Gastroesophageal sphincter (tissue), 4 donors: Measurements from ENCODE around the gene STMN1. TPM values are rescaled to one million over a fixed set of nuclear protein-coding genes. Genes with fewer than 3 reads are reported as not detected.

Source experiments
- ATAC-seq: fragments of 150-250 bp; one replicate; pipeline ENCODE4 v1.9.1; 2016; ENCODE audit warnings: mild to moderate bottlenecking, moderate library complexity
- H3K27ac ChIP-seq, 4 donors: fragments of 200-600 bp; sonication (generic) in 3 of 4; 1 replicate in 3 of 4; 2 replicates in 1 of 4; pipeline ENCODE4 v1.5.1; 2016 to 2019
- H3K27me3 ChIP-seq: fragments of 200-600 bp; sonication (generic); one replicate; pipeline ENCODE4 v1.5.1; 2019
- H3K36me3 ChIP-seq, 2 donors: fragments of 200-600 bp; sonication (generic); one replicate each; pipeline ENCODE4 v1.5.1; 2019; ENCODE audit warnings: control low read depth in 1 of 2
- H3K4me1 ChIP-seq, 3 donors: fragments of 200-600 bp; sonication (generic); 1 replicate in 2 of 3; 2 replicates in 1 of 3; pipeline ENCODE4 v1.5.1; 2016 to 2019; ENCODE audit warnings: control low read depth in 2 of 3
- H3K4me3 ChIP-seq, 2 donors: fragments of 200-600 bp; sonication (generic); one replicate each; pipeline ENCODE4 v1.5.1; 2019; ENCODE audit warnings: mild to moderate bottlenecking in 1 of 2, moderate library complexity in 1 of 2
- H3K9me3 ChIP-seq, 3 donors: fragments of 200-600 bp; sonication (generic); one replicate each; pipeline ENCODE4 v1.5.1; 2017 to 2019; ENCODE audit warnings: control low read depth in 2 of 3
- CTCF ChIP-seq, 4 experiments: fragments of 200-600 bp in 2 of 4; fragments of 450-650 bp in 2 of 4; sonication (generic) in 1 of 4; IDR thresholded peaks; one replicate each; pipeline ENCODE4 v1.5.1; 2017 to 2019; ENCODE audit warnings: antibody characterized with exemption in 4 of 4, mild to moderate bottlenecking in 2 of 4, moderate library complexity in 2 of 4
- EP300 ChIP-seq: sonication (generic); formaldehyde crosslinking; IDR thresholded peaks from one replicate; pipeline ENCODE4 v1.6.1; 2017; ENCODE audit warnings: antibody characterized with exemption, mild to moderate bottlenecking
- POLR2A ChIP-seq, 2 donors: fragments of 450-650 bp; IDR thresholded peaks; one replicate each; pipeline ENCODE4 v1.6.1; 2017; ENCODE audit warnings: antibody characterized with exemption in 2 of 2, mild to moderate bottlenecking in 2 of 2, moderate library complexity in 1 of 2
- POLR2AphosphoS5 ChIP-seq: sonication (generic); formaldehyde crosslinking; IDR thresholded peaks from one replicate; pipeline ENCODE4 v1.6.1; 2017; ENCODE audit warnings: antibody characterized with exemption
- WGBS, 2 donors: methylation state at CpG; one replicate each; pipeline ENCODE4 v1.1.5; 2018; ENCODE audit warnings: low coverage in 1 of 2; 5-methylcytosine and 5-hydroxymethylcytosine counted together
- total RNA-seq, 4 donors: library from RNA; depleted of rRNA; stranded (reverse); fragments of >200 nt; gene quantifications; one replicate each; pipeline ENCODE4 v1.1.0, GENCODE V29; 2016

STMN1 gene
- total RNA-seq, 4 donors from 2014 or later, result 12.2 to 30.0 (median 14.6) TPM

DNA sequence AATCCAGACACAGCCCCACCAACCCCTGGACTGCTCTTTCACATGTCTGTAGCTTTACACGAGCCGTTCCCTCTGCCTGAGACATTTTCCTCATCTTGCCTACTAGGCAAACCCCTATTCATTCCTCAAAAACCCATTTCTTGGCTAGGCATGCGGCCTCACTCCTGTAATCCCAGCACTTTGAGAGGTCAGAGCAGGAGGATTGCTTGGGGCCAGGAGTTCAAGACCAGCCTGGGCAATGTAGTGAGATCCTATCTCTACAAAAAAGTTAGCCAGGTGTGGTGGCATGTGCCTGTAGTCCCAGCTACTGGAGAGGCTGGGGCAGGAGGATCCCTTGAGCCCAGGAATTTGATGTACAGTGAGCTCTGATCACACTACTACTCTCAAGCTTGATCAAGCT, 41.8 kb downstream of the STMN1 start:
- ATAC-seq, result no peak
- Histone ChIP-seq H3K36me3 (peaks cover 0 to 47% of the 10 kb centered on the region in 2 donors), H3K4me3 (no peak overlapping the region), H3K27me3 (no peaks in the 10 kb centered on the region), H3K27ac (no peak overlapping the region), H3K4me1 (peaks cover 0 to 10% (median 0%) of the 10 kb centered on the region in 3 donors), H3K9me3 (no peaks in the 10 kb centered on the region)
- 65 to 75% methylated on average over 2 of the region's 3 CpGs for WGBS, 2 donors
- no peak for TF ChIP-seq POLR2AphosphoS5
- no peak for TF ChIP-seq CTCF (IDR thresholded peaks at IDR 0.05)
- no peak for TF ChIP-seq EP300
- no peak for TF ChIP-seq POLR2A (IDR thresholded peaks at IDR 0.05)

GRCh38 chr1:25863486-25864262, 42.5 kb downstream of the STMN1 start:
- Histone ChIP-seq H3K27ac (no peak overlapping the region), H3K4me3 (no peak overlapping the region), H3K27me3 (no peaks in the 10 kb centered on the region), H3K9me3 (no peaks in the 10 kb centered on the region), H3K4me1 (peaks cover 0 to 16% (median 4%) of the 10 kb centered on the region in 3 donors), H3K36me3 (peaks cover 0 to 40% of the 10 kb centered on the region in 2 donors)
- ATAC-seq, result no peak
- WGBS, 2 donors, result 74 to 90% methylated on average over 4 to 24 of the region's 25 CpGs
- TF ChIP-seq POLR2A (IDR thresholded peaks at IDR 0.05) (no peak), EP300 (no peak), CTCF (IDR thresholded peaks at IDR 0.05) (no peak), POLR2AphosphoS5 (no peak)

DNA sequence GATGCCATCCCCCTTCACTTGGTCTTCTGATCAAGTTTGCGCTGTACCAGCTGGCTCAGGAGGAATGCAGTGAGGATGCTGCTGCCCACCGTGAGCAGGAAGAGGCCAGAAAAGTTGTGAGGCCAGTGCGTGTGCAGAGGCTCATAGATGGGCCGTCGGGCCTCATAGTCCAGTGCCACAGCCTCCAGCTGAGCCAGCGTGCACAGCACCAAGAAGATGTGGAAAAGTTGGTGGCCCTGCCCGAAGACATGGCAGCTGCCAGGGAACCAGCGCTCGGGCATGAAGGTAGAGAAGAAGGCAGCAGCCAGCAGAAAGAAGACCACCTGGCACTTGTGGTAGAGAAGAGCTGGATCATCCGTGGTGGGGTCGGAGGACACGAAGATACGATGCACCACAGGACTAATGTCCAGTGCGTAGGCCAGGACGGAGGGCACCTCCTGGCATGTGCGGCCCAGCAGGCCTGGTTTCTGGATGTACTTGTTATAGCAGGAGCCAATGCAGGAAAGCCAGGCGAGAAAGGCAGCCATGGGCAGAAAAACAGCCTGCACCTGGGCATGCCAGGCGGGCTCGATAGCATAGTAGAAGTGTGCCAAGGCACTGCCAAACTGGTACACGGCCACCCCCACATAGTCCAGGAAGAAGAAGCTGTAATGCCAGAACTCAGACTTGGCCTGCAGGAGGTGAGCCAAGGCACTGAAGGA, 43.3 kb downstream of the STMN1 start:
- no peak overlapping the region for H3K27ac ChIP-seq
- H3K4me1 ChIP-seq, result peaks cover 0 to 20% (median 6%) of the 10 kb centered on the region in 3 donors
- H3K36me3 ChIP-seq, result peaks cover 0 to 32% of the 10 kb centered on the region in 2 donors
- no peak overlapping the region for H3K4me3 ChIP-seq
- TF ChIP-seq POLR2A (IDR thresholded peaks at IDR 0.05) (no peak), CTCF (IDR thresholded peaks at IDR 0.05) (no peak), POLR2AphosphoS5 (no peak), EP300 (no peak)
- ATAC-seq, result no peak
- 92 to 93% methylated on average over 4 to 11 of the region's 20 CpGs for WGBS, 2 donors
- no peaks in the 10 kb centered on the region for H3K27me3 ChIP-seq
- no peaks in the 10 kb centered on the region for H3K9me3 ChIP-seq

GRCh38 chr1:25861316-25862286, 44.6 kb downstream of the STMN1 start:
- WGBS, 2 donors, result 24 to 42% methylated on average over 3 to 4 of the region's 16 CpGs
- no peak overlapping the region for H3K27ac ChIP-seq
- H3K9me3 ChIP-seq, result no peaks in the 10 kb centered on the region
- peaks cover 0 to 20% of the 10 kb centered on the region in 2 donors for H3K36me3 ChIP-seq
- ATAC-seq, result no peak
- H3K4me1 ChIP-seq, result peaks cover 0 to 20% (median 6%) of the 10 kb centered on the region in 3 donors
- no peaks in the 10 kb centered on the region for H3K27me3 ChIP-seq
- H3K4me3 ChIP-seq, result no peak overlapping the region
- TF ChIP-seq EP300, result no peak
- no peak for TF ChIP-seq POLR2AphosphoS5
- no peak for TF ChIP-seq POLR2A (IDR thresholded peaks at IDR 0.05)
- no peak for TF ChIP-seq CTCF (IDR thresholded peaks at IDR 0.05)
